ENCODE data around the gene SLC2A9. TPM values are rescaled to one million over a fixed set of nuclear protein-coding genes. Genes with fewer than 3 reads are reported as not detected.

SLC2A9 gene
- total RNA-seq, 2 donors from 2014 or later: 0.95 to 1.9 TPM

DNA sequence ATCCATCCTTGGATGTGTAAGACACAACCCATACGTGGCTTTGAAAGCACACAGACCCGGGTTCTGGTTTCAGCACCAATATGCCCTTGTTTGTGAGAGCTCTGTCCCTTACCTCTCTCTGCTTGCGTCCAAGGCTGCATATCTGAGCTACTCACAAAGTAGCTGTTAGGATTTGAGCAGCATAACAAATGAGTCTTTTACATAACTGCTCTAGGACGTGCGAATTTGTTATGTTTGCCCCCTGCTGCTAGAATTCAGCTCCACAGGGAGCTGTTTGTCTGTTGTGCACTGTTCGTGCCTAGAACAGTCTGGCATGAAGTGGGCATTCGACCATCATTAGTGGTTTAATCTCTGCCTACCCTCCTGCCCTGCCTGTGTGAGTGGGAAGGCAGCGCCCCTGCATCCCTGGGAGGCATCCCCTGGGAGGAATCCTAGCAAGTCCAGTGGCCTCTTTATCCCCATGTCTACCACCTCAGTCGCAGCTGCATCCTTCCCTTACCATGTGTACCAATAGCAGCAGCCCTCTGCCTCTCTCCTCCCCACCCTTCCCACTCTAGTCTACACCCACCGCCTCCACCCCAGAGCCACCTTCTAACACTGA, 42.1 kb downstream of the SLC2A9 start:
- no peak overlapping the region for H3K9ac ChIP-seq (ENCODE audit: extremely low read depth, low read length, poor library complexity, severe bottlenecking)
- Mint-ChIP-seq H3K9me3 (peaks cover 6% of the 10 kb centered on the region), H3K4me3 (no peak overlapping the region), H3K27ac (no peak overlapping the region), H3K27me3 (ENCODE audit: insufficient read depth) (peaks cover 79% of the 10 kb centered on the region), H3K36me3 (ENCODE audit: low read depth) (no peaks in the 10 kb centered on the region), H3K4me1 (peaks cover 12% of the 10 kb centered on the region)
- 14 to 16% methylated on average over 6 to 10 of the region's 10 CpGs for WGBS, 2 experiments (ENCODE audit: insufficient coverage in 1 of 2, insufficient read length in 1 of 2)
- H3K36me3 ChIP-seq (ENCODE audit: control insufficient read depth, insufficient read depth, low read length): no peaks in the 10 kb centered on the region
- no peaks in the 10 kb centered on the region for H3K9me3 ChIP-seq (ENCODE audit: control insufficient read depth, low read length)
- DNase-seq: peak; percentile 72
- no peak overlapping the region for H3K4me3 ChIP-seq (ENCODE audit: low read length)
- no peak overlapping the region for H3K27ac ChIP-seq (ENCODE audit: low read depth, low read length)
- H3K27me3 ChIP-seq (ENCODE audit: control insufficient read depth, insufficient read depth, low read length, poor library complexity, severe bottlenecking): peaks cover 6% of the 10 kb centered on the region
- no peaks in the 10 kb centered on the region for H3K4me1 ChIP-seq (ENCODE audit: control insufficient read depth, insufficient read depth, low read length)
- TF ChIP-seq CTCF (conservative IDR thresholded peaks at IDR 0.05): no peak

GRCh38 chr4:9977518-9978031, 43.7 kb downstream of the SLC2A9 start:
- peaks cover 75% of the 10 kb centered on the region for H3K27me3 Mint-ChIP-seq (ENCODE audit: insufficient read depth)
- H3K4me3 ChIP-seq (ENCODE audit: low read length): no peak overlapping the region
- WGBS, 2 experiments (ENCODE audit: insufficient coverage in 1 of 2, insufficient read length in 1 of 2): 84 to 92% methylated on average over 5 to 11 of the region's 11 CpGs
- no peak for DNase-seq
- H3K27ac Mint-ChIP-seq: no peak overlapping the region
- no peaks in the 10 kb centered on the region for H3K36me3 Mint-ChIP-seq (ENCODE audit: low read depth)
- no peaks in the 10 kb centered on the region for H3K9me3 ChIP-seq (ENCODE audit: control insufficient read depth, low read length)
- no peak overlapping the region for H3K4me3 Mint-ChIP-seq
- no peak for TF ChIP-seq CTCF (conservative IDR thresholded peaks at IDR 0.05)
- peaks cover 12% of the 10 kb centered on the region for H3K4me1 Mint-ChIP-seq
- peaks cover 6% of the 10 kb centered on the region for H3K27me3 ChIP-seq (ENCODE audit: control insufficient read depth, insufficient read depth, low read length, poor library complexity, severe bottlenecking)
- H3K27ac ChIP-seq (ENCODE audit: low read depth, low read length): no peak overlapping the region
- H3K36me3 ChIP-seq (ENCODE audit: control insufficient read depth, insufficient read depth, low read length): no peaks in the 10 kb centered on the region
- H3K4me1 ChIP-seq (ENCODE audit: control insufficient read depth, insufficient read depth, low read length): no peaks in the 10 kb centered on the region
- no peak overlapping the region for H3K9ac ChIP-seq (ENCODE audit: extremely low read depth, low read length, poor library complexity, severe bottlenecking)
- peaks cover 11% of the 10 kb centered on the region for H3K9me3 Mint-ChIP-seq

DNA sequence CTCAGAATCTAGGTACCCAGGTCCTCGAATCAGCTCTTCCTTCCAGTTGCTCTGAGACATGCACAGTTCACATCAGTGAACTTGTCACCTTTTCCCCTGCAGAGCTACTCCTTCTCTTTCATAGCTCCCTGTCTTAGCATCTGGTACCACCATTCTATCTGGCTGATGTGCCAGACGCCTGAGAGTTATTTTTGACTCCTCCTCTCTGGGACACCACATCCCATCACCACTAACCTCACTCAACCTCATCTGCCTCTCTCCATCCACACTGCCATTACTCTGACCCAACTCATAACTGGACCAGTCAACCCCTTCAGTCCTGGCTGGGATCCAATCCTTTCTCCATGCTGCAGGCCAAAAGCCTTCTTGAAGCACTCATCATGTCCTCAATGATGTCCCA, 44.5 kb downstream of the SLC2A9 start:
- Histone ChIP-seq H3K9me3 (ENCODE audit: control insufficient read depth, low read length) (no peaks in the 10 kb centered on the region), H3K9ac (ENCODE audit: extremely low read depth, low read length, poor library complexity, severe bottlenecking) (no peak overlapping the region), H3K27me3 (ENCODE audit: control insufficient read depth, insufficient read depth, low read length, poor library complexity, severe bottlenecking) (peaks cover 6% of the 10 kb centered on the region), H3K27ac (ENCODE audit: low read depth, low read length) (no peak overlapping the region), H3K4me3 (ENCODE audit: low read length) (no peak overlapping the region), H3K36me3 (ENCODE audit: control insufficient read depth, insufficient read depth, low read length) (no peaks in the 10 kb centered on the region), H3K4me1 (ENCODE audit: control insufficient read depth, insufficient read depth, low read length) (no peaks in the 10 kb centered on the region)
- 79 to 89% methylated on average over 1 to 2 of the region's 2 CpGs for WGBS, 2 experiments (ENCODE audit: insufficient coverage in 1 of 2, insufficient read length in 1 of 2)
- Mint-ChIP-seq H3K4me3 (no peak overlapping the region), H3K36me3 (ENCODE audit: low read depth) (no peaks in the 10 kb centered on the region), H3K4me1 (peaks cover 12% of the 10 kb centered on the region), H3K9me3 (peaks cover 11% of the 10 kb centered on the region), H3K27me3 (ENCODE audit: insufficient read depth) (peaks cover 67% of the 10 kb centered on the region), H3K27ac (no peak overlapping the region)
- TF ChIP-seq CTCF (conservative IDR thresholded peaks at IDR 0.05): no peak
- no peak for DNase-seq

Data from endodermal cell (in vitro differentiated cells).